HG03469 (cell line): ENCODE data around the gene CEBPB.

Source experiments
- ATAC-seq: cut with Tn5 transposase; IDR thresholded peaks from one replicate; pipeline ENCODE4 v1.9.1; 2021; ENCODE audit warnings: mild to moderate bottlenecking, moderate library complexity, moderate number of reproducible peaks; ENCODE audit not compliant: unreplicated experiment

The CEBPB gene

GRCh38 chr20:50224531-50225255 is 34.1 kb downstream of the CEBPB start:
- ATAC-seq, result no peak

DNA sequence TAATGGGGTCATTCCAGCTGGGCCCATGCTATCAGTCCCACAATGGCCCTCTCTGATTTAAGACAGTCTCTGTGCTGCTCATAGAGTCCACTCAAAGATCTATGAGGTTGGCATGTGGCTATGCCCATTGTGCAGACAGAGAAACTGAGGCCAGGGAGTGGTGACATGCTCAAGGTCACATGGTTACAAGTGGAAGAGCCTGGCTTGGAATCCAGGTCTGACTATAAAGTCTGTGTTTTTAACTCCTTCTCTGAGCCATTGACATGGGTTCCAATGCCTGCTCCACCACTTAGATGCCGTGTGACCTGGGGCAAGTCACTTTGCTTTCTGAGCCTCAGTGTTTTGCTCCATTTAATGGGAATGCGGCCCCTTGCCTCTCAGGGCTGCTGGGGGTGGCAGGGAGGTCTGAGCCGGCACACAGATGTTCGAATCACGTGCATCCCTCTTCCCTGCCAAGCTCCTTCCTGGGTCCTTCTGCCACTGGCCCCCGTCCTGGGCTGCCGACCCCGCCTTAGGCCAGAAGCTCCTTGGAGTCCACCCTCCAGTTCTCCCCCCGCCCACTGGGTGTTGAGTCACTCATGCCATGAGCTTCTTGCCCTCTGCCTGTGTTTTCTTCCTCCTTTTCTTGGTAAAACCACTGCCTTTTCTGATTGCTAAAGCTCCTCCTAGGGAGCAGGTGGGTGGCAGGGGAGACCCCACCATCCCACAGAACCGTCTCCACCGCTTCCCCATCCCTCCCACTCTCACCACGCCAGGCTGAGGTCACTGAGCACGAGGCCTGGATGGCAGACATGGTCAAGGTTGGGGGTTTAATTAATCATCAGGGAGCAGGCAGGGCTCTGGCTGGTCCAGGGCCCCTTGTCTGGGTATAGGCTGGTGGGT is 35.7 kb downstream of the CEBPB start:
- ATAC-seq, result no peak

DNA sequence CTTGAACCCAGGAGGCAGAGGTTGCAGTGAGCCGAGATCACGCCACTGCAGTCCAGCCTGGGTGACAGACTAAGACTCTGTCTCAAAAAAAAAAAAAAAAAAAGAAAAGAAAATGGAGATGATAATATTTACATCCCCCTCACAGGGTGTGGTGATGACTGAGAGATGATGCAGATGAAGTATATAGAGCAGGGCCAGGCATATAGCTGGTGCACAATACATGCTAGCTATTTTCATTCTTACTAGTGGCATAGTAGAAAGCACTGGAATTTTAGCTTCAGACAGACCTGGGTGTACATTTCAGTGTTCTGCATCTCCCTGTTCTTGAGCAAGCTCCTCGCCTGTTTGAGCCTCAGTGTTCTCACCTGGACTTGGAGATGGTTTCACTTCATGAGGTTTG is 36.9 kb downstream of the CEBPB start:
- no peak for ATAC-seq

GRCh38 chr20:50229156-50229607 is 38.6 kb downstream of the CEBPB start:
- ATAC-seq, result no peak

DNA sequence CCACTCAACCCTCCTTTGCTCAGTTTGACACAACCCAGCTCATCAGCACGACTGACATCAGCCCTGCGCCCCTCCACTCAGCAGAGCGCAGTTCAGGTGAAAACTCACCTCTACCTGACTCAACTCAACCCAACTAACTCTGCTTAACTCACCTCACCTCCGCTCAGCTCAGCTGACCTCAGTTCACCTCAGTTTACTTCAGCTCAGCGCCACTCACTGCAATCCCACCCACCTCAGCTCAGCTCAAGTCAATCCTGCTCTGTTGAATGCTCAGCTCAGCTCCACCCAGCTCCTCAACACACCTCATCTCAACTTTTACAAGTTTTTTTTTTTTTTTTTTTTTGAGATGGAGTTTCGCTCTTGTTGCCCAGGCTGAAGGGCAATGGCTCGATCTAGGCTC is 39.6 kb downstream of the CEBPB start:
- no peak for ATAC-seq

DNA sequence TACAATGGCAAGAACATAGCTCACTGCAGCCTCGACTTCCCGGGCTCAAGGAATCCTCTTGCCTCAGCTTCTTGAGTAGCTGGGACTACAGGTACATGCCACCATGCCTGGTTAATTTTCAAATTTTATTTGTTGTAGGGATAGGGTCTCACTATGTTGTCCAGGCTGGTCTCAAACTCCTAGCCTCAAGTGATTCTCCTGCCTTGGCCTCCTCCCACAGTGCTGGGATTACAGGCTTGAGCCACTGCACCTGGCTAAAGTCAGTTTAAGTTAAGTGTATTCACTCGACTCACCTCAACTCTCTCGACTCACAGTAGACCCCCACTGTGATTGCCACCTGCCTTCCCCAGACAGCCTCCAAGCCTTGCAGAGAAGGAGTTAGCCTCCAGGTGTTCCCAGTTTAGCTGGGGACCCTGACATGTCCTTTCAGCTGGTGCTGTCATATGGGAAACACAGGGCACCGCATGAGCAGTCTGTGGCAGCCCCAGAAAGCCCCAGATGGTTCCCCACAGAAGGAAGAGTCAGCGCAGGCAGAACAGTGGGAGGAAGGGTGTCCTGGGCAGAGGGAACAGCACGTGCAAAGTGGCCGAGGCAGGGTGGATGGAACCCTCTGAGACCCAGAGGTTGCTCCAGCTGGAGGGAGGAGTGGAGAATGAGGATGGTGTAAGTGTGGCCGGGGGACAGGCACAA is 40.4 kb downstream of the CEBPB start:
- no peak for ATAC-seq

- ATAC-seq, result no peak
Measured at GRCh38 chr20:50231854-50232253, 41.2 kb downstream of the CEBPB start.

DNA sequence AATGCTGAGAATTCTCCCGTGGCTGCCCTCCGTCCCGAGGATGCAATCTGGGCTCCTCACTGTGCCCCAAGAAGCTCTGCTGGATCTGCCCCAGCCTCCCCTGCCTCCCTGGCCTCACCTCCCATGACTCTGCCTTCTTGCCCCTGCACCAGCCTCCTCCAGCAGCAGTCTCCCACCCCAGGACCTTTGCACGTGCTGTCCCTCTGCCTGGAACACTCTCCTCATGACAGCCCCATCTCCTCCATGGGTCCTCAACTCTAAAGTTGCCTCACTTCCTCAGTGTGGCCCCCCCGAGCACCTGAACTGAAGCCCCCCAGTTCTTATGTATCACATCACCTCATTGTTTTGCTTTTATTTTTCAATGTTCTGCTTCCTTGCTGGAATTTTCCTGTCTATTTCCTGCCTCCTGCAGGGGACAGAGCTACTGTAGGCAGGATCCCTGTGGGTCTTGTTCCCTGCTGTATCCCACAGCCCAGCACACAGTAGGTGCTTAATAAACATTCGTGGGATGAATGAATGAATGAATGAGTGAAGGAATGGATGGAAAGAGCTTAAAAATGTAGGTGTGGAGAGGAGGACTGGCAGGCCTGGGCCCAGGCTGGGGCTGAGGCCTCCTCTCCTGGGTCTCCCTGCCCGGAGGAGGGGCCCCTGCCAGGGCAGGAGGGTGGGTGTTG is 42.2 kb downstream of the CEBPB start:
- no peak for ATAC-seq

DNA sequence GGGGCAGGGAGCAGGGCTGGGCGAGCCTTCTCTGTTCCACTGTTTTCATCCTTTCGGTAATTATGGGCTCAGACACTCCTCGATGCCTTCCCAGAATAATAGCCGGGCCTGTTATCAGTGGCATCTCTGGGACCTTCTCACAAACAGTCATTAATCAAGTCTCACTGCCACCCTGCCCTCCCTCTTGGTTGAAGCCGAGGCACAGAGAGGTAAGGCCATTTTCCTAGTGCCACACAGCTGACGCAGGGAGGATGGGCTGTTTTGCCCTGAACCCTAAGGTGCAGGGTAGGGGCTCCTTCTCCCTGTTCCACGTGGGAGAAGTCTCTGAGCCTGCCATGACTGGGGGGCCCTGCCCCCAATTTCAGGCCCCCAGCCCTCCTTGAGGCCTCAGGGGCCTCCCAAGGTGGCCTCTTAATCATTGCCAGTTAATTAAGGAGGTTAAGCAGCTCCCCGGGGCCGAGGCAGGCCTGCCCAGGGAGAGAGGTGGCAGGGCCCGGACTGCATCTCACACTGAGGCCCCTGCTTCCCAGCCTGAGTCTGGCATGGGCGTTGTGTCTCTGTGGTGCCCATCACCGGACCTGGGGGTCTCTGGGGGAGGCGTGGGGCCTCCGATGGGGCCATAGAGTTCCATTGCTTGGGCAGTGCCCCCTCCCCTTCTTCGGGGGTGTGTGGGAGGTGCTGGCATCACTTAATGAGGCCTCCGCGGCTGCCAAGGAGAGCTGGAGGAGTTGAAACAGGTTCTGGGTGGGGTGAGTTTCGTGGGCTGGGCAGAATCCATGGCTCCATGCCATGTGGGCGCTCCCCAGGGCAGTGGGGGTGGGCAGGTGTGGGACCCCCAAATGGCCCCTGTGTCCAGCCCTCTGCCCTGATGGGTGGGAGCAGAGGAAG is 42.9 kb downstream of the CEBPB start:
- no peak for ATAC-seq

- no peak for ATAC-seq
Measured at GRCh38 chr20:50234288-50234687, 43.7 kb downstream of the CEBPB start.

GRCh38 chr20:50237349-50237748 is 46.7 kb downstream of the CEBPB start:
- ATAC-seq, result no peak

DNA sequence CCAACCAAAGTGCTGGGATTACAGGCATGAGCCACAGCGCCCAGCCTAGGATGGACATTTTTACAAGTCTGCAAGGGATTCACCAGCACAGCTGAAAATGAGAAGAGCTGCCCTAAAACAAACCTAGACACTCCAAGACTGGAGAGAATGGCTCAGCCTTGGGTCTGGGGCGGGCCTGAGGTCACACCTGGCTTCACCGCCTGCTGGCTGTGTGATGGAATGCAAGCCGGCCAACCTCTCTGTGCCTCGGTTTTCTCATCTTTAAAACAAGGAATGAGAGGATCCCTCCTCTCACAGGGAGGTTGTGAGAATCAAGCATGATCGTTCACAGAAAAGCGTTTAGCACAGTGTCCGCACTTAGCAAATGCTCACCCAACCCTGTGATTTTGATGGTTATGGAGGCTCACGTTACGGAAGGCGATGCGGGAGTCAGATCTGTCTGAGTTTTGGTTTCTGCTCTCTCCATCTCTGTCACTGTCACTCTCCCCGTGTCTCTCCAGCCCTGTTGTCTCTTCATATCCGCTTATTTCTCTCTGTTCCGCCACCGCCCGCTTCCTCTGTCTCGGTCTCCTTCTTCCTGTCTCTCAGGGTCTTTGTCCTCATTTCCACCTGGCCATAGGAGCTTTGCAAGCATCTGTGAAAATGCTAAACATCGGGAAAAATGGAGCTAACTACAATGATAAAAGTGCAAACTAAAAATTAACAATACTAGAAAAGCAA is 47.6 kb downstream of the CEBPB start:
- ATAC-seq, result no peak

- no peak for ATAC-seq
Measured at GRCh38 chr20:50240092-50240491, 49.5 kb downstream of the CEBPB start.

GRCh38 chr20:50242178-50242514 is 51.5 kb downstream of the CEBPB start:
- ATAC-seq, result no peak
